ENCODE data around the gene RAET1G. TPM values are rescaled to one million over a fixed set of nuclear protein-coding genes. Genes with fewer than 3 reads are reported as not detected.
A peak's percentile ranks its signal among the peaks of the same experiment; 100 is the strongest.
"Not testable (repeated sequence)": the region's sequence is repeated elsewhere in the genome, so short reads cannot be mapped to it uniquely, and the experiment has no call there.

RAET1G gene
- total RNA-seq, 4 donors from 2014 or later = 0.34 to 5.5 (median 4.5) TPM; not detected in 1

GRCh38 chr6:149951096-149951495 lies 28.2 kb upstream of the RAET1G start:
- TF ChIP-seq, protein P1, sequence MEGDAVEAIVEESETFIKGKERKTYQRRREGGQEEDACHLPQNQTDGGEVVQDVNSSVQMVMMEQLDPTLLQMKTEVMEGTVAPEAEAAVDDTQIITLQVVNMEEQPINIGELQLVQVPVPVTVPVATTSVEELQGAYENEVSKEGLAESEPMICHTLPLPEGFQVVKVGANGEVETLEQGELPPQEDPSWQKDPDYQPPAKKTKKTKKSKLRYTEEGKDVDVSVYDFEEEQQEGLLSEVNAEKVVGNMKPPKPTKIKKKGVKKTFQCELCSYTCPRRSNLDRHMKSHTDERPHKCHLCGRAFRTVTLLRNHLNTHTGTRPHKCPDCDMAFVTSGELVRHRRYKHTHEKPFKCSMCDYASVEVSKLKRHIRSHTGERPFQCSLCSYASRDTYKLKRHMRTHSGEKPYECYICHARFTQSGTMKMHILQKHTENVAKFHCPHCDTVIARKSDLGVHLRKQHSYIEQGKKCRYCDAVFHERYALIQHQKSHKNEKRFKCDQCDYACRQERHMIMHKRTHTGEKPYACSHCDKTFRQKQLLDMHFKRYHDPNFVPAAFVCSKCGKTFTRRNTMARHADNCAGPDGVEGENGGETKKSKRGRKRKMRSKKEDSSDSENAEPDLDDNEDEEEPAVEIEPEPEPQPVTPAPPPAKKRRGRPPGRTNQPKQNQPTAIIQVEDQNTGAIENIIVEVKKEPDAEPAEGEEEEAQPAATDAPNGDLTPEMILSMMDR (IDR thresholded peaks at IDR 0.05) = no peak
- TF ChIP-seq POLR2A (IDR thresholded peaks at IDR 0.05) = no peak
- DNase-seq (ENCODE audit: low spot score in 2 of 2) = peak in 1 of 2 donors; percentile 67
- whole genome bisulfite sequencing, 2 donors = 77 to 85% methylated on average over 9 of the region's 9 CpGs
- no peak overlapping the region for H3K4me3 ChIP-seq (ENCODE audit: low read depth, poor library complexity, severe bottlenecking)
- intact Hi-C loops (cut with DNase I; ENCODE audit: low total_unique reads) = no loop called here

DNA sequence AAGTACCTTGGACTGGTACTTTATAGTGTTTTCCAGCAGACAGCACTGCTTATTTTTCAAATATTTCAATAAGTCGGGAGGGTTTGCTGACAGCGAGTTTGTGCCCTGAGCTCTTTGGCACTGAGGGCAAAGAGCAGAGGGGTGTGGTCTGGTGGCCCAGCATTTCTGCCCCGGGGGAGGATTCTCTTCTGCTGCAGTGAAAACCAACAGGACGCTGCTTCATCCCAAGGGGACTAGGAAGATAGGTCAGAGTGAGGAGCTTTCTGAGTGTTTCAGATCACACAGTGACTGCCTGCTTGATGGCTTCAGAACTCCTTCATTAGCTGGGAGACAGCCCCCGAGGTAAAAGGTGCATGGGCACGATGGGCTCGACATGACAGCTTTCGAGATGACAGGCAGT lies 27.5 kb upstream of the RAET1G start:
- no peak overlapping the region for H3K4me3 ChIP-seq (ENCODE audit: low read depth, poor library complexity, severe bottlenecking)
- DNase-seq (ENCODE audit: low spot score in 2 of 2) = peak in 1 of 2 donors; percentile 43
- TF ChIP-seq POLR2A (IDR thresholded peaks at IDR 0.05) = no peak
- TF ChIP-seq, protein P1 (IDR thresholded peaks at IDR 0.05) = no peak
- intact Hi-C loops (cut with DNase I; ENCODE audit: low total_unique reads) = no loop called here
- 35% methylated on average over 7 to 8 of the region's 8 CpGs for whole genome bisulfite sequencing, 2 donors

- 82 to 86% methylated on average over 5 of the region's 5 CpGs for WGBS, 2 donors
- peak in 1 of 2 donors; percentile 62 for DNase-seq (ENCODE audit: low spot score in 2 of 2)
- H3K4me3 ChIP-seq (ENCODE audit: low read depth, poor library complexity, severe bottlenecking) = no peak overlapping the region
- intact Hi-C loops (cut with DNase I; ENCODE audit: low total_unique reads) = no loop called here
- no peak for TF ChIP-seq POLR2A (IDR thresholded peaks at IDR 0.05)
- TF ChIP-seq, protein P1 (IDR thresholded peaks at IDR 0.05) = no peak
These were observed 25.7 kb upstream of the RAET1G start for GRCh38 chr6:149948616-149949015.

DNA sequence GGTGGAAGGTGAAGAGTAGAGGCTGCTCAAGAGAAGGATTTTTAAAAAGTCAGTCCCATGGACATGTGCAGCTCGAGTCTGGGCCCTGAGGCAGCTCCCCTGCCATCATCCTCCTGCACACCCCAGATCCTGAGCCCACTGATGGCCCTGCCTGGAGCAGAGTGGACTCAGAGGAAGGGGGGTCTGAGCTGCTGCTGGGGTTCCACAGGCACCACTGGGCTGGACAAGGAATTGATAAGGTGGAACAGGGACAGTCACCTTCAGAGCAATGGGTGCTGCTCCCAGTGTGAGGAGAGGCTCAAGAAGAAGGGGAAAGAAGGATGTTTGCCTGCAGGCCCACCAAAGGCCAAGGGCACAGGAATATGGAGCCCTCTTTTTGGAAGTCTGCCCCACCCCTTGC lies 25.1 kb upstream of the RAET1G start:
- 68 to 100% methylated on average over 1 of the region's 1 CpG for WGBS, 2 donors
- peak in 1 of 2 donors; percentile 53 for DNase-seq (ENCODE audit: low spot score in 2 of 2)
- no peak for TF ChIP-seq POLR2A (IDR thresholded peaks at IDR 0.05)
- TF ChIP-seq, protein P1 (IDR thresholded peaks at IDR 0.05) = no peak
- intact Hi-C loops (cut with DNase I; ENCODE audit: low total_unique reads) = no loop called here
- no peak overlapping the region for H3K4me3 ChIP-seq (ENCODE audit: low read depth, poor library complexity, severe bottlenecking)

DNA sequence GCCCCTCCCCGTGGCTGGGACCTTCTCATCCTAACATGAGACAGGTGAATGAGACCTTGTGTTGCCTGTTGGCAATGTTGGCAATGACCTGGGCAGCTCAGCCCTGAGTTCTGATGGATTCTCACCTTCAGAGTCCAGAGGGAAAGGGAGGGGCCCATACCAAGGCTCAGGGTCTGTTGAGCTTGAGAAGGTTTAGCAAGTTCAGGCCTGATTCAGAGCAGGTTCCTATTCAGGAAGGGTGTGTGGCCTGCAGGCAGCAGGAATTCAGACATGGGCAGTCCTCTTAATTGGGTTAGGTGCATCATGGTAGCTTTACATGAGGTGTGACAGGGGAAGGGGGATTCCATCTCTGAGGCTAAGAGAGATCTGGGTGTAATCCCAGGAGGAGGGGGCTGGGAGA lies 24.6 kb upstream of the RAET1G start:
- DNase-seq (ENCODE audit: low spot score in 2 of 2); H3K4me3 ChIP-seq (ENCODE audit: low read depth, poor library complexity, severe bottlenecking); intact Hi-C loops (cut with DNase I; ENCODE audit: low total_unique reads): not testable (repeated sequence)
- WGBS, 2 donors = no CpG with 5 or more reads among the region's 1 CpG

GRCh38 chr6:149946631-149947030 lies 23.7 kb upstream of the RAET1G start:
- intact Hi-C loops (cut with DNase I; ENCODE audit: low total_unique reads); H3K4me3 ChIP-seq (ENCODE audit: low read depth, poor library complexity, severe bottlenecking): not testable (repeated sequence)
- DNase-seq (ENCODE audit: low spot score in 2 of 2) = peak in 1 of 2 donors; percentile 76
- WGBS, 2 donors = 72 to 79% methylated on average over 7 of the region's 7 CpGs

GRCh38 chr6:149945276-149945675 lies 22.4 kb upstream of the RAET1G start:
- intact Hi-C loops (cut with DNase I; ENCODE audit: low total_unique reads); H3K4me3 ChIP-seq (ENCODE audit: low read depth, poor library complexity, severe bottlenecking); DNase-seq (ENCODE audit: low spot score in 2 of 2): not testable (repeated sequence)
- WGBS, 2 donors = 81 to 86% methylated on average over 3 of the region's 6 CpGs

DNA sequence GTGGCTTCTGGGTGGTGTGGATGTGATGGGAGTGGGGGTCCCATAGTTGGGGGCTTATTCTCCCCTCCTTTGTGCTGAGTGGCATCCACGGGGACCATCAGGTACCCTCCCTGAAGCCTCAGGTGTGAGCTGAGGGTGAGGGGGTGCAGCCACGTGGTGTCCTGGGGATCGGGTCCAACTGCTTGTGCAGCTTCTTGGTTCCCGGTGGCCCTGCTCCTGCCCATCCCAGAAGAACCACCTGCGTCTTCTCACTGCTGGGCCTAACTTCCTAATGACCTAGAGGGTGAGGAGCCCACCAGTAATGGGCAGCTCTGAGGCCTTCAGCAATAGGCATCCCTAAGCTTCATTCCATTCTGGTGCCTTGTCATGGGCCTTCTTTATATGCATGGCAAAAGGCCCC lies 20.4 kb upstream of the RAET1G start:
- WGBS, 2 donors = 75 to 78% methylated on average over 1 to 5 of the region's 5 CpGs
- DNase-seq (ENCODE audit: low spot score in 2 of 2) = peak in 1 of 2 donors; percentile 78
- H3K4me3 ChIP-seq (ENCODE audit: low read depth, poor library complexity, severe bottlenecking) = not testable (repeated sequence)
- intact Hi-C loops (cut with DNase I; ENCODE audit: low total_unique reads) = loop anchor here (5.0 kb wide), 1 partner anchor 64 kb away; no protein-coding TSS in a partner anchor

Measured in lower leg skin (tissue), 4 donors.